GM21825 (cell line): ENCODE data around the gene CSNK1E.

Experiments used
- ATAC-seq: cut with Tn5 transposase; IDR thresholded peaks from one replicate; pipeline ENCODE4 v1.9.1; 2021; ENCODE audit warnings: mild to moderate bottlenecking, moderate library complexity; ENCODE audit not compliant: unreplicated experiment

The CSNK1E gene

GRCh38 chr22:38335077-38335476, 17.8 kb upstream of the CSNK1E start:
- no peak for ATAC-seq

- ATAC-seq = no peak
These were observed 10.6 kb upstream of the CSNK1E start for GRCh38 chr22:38327805-38328204.

- ATAC-seq = no peak
These were observed 10.2 kb upstream of the CSNK1E start for GRCh38 chr22:38327396-38327795.

- ATAC-seq = no peak
These were observed 8.4 kb upstream of the CSNK1E start for GRCh38 chr22:38325587-38325986.

GRCh38 chr22:38320605-38321402, 3.6 kb upstream of the CSNK1E start:
- ATAC-seq = no peak

GRCh38 chr22:38318792-38319773, 1.9 kb upstream of the CSNK1E start:
- ATAC-seq = no peak

- ATAC-seq = no peak
These were observed 922 bp upstream of the CSNK1E start for GRCh38 chr22:38317995-38318715.

GRCh38 chr22:38316364-38317121, 690 bp downstream of the CSNK1E start:
- ATAC-seq = no peak

- no peak for ATAC-seq
These were observed 1.3 kb downstream of the CSNK1E start for GRCh38 chr22:38315823-38316363.

GRCh38 chr22:38314933-38315822, 2.1 kb downstream of the CSNK1E start:
- no peak for ATAC-seq

GRCh38 chr22:38314051-38314932, 2.9 kb downstream of the CSNK1E start:
- no peak for ATAC-seq

GRCh38 chr22:38313384-38313955, 3.8 kb downstream of the CSNK1E start:
- ATAC-seq = no peak

GRCh38 chr22:38312261-38312800, 4.9 kb downstream of the CSNK1E start:
- no peak for ATAC-seq

GRCh38 chr22:38311323-38311620, 6.0 kb downstream of the CSNK1E start:
- ATAC-seq = no peak

- no peak for ATAC-seq
These were observed 6.5 kb downstream of the CSNK1E start for GRCh38 chr22:38310518-38311322.

- ATAC-seq = no peak
These were observed 7.4 kb downstream of the CSNK1E start for GRCh38 chr22:38309614-38310517.
